GM18519 (cell line): ENCODE data around the gene FOXK2.

ENCODE experiments used
- ATAC-seq: cut with Tn5 transposase; IDR thresholded peaks from one replicate; pipeline ENCODE4 v1.9.1; 2021; ENCODE audit warnings: mild to moderate bottlenecking, moderate library complexity; ENCODE audit not compliant: unreplicated experiment, low FRiP score

FOXK2 gene

GRCh38 chr17:82601447-82602000 is 82.0 kb downstream of the FOXK2 start:
- no peak for ATAC-seq

DNA sequence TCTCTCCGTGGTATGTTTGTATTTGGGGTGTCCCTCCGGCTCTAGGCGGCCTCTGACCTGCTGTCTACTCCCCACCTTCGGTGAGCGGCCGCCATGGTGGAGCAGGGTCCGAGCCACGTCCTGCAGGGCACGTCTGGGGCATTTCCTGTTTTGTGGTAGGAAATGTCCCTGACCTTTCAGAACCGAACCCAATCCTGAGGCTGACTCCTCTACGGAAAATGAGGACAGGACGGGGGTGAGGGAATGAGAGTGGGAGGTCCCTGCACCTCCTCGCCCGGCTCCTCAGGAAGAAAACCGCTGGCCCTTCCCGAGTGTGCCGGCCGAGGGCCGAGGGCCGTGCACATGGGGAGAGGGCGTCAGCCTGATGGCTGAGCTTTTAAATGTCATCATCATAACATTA is 83.0 kb downstream of the FOXK2 start:
- ATAC-seq: no peak

DNA sequence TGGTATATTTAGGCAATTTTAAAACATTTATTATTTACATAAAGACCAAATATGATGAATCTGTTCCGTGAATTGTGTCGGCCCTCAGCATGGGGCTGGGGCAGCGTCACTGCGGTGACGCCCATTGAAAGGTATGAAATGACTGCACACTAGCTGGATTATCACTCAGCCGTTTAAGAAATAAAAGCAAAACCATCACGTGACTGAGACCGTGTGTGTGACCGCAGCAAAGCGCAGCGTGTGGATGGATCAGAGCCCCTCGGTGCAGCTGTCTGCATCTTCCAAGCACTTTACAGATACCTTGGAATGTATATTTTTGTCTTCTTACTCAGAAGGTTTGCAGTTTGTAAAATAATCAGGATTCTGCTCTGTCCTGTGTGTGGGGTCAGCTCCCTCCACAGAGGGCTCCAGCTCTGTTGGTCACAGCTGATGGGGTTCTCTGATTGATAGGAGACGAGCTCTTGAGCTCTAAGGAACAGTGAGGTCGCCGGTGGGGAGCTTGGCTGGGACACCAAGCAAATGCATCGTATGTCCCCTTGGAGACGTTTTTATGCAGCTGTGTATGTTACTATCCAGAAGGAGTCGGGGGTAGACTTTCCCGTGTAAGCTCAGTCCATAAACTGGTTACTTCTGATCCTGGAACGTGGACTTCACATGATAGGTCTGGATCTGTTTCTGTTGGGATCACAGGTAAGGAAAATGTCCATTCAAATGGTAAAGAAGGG is 83.6 kb downstream of the FOXK2 start:
- ATAC-seq: no peak

DNA sequence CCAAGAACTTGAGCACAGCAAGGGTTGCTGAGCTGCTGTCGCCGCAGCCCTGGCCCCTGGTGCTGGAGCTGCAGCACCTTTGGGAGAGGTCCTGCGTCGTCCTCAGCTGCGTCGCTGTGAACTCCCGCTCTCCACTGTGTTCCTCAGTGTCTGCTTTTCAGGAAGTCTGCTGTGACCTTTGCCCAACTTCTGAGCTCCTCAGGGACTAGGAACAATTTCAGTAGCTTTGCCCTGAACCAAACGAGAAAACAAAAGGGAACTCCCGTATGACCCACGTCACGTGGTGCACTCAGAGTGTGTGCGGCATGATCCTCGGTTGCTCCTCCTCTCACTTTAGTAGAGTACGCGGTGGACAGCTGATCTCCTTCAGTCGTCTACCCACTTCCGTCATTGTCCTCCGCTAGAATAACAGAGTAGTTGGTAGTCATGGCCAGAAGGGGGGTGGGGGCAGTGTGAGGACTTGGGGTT is 84.5 kb downstream of the FOXK2 start:
- ATAC-seq: no peak

DNA sequence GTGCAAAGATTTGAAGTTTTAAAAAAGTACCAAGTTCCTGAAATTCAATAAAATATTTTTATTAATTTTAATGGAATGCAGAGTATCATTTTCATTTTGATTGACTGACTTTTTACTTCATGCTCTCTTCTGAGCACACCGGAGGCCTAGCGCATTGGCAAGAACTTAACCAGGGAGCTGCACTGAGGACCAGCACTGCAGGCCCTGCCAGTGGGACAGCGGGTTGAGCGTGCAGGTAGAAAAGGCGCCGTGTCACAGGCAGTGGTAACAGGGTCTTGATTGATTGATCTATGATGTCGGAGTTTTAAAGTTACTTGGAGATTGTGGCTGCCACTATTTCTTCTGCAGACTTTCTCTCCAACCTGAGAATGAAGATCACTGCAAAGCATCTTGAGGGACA is 85.0 kb downstream of the FOXK2 start:
- ATAC-seq: no peak

GRCh38 chr17:82605939-82606600 is 86.5 kb downstream of the FOXK2 start:
- no peak for ATAC-seq

DNA sequence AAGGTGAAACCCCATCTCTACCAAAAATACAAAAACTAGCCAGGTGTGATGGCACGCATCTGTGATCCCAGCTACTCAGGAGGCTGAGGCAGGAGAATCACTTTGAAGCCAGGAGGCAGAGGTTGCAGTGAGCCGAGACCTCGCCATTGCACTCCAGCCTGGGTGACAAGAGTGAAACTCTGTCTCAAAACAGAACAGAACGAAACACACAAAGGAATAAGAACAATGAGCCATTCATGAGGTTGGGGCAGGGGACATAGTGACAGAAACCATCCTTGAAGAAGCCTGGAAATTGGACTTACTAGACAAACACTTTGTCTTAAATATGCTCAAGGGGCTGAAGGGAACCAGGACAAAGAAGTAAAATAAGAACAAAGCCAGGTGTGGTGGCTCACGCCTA is 89.3 kb downstream of the FOXK2 start:
- no peak for ATAC-seq

DNA sequence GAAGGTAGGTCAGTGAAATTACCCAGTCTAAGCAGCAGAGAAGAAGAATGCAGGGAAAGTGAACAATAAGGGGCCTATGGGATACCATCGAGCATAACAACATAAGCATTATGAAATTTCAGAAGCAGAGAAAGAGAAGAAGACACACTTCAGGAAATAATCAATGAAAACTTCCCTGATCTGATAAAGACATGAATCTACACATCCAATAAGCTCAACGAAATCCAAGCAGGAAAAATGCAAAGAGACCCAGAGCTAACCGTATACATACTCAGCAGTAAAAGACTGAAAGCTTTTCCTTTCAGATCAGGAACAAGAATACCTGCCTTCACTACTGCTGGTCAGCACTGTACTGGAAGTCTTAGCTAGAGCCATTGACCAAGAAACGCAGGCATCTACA is 90.1 kb downstream of the FOXK2 start:
- no peak for ATAC-seq

DNA sequence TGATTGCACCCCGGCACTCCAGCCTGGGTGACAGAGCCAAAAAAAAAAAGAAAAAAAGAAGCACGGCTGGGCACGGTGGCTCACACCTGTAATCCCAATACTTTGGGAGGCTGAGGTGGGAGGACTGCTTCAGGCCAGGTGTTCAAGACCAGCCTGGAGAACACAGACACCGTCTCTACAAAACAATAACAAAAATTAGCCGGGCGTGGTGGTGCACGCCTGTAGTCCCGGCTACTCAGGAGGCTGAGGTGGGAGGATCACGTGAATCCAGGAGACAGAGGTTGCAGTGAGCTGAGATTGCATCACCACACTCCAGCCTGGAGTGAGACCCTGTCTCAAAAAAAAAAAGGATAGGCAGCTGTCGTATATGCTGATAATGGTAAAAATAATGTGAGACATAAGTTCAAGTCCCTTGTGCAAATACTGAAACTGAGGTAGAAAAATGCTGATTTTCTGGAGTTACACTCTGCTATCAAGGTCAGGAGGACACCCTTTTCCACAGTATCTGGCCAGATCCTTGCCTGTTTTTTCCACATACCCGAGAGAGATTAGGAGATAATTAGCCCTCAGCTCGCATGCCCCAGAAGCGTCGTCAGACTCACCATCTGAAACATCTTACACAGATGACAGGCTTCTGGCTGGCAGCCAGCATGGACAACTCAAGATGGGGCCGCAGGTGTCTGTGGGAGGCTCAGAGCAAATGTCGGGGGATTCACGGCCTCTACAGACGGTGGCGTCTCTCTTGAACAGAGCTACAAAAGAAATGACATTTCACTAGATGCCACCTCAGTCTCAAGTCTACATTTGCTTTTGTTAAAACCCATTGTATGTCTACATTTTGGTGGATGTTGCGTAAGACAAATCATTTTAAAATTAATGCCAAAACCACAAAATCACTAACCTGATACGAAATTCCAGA is 91.9 kb downstream of the FOXK2 start:
- no peak for ATAC-seq

DNA sequence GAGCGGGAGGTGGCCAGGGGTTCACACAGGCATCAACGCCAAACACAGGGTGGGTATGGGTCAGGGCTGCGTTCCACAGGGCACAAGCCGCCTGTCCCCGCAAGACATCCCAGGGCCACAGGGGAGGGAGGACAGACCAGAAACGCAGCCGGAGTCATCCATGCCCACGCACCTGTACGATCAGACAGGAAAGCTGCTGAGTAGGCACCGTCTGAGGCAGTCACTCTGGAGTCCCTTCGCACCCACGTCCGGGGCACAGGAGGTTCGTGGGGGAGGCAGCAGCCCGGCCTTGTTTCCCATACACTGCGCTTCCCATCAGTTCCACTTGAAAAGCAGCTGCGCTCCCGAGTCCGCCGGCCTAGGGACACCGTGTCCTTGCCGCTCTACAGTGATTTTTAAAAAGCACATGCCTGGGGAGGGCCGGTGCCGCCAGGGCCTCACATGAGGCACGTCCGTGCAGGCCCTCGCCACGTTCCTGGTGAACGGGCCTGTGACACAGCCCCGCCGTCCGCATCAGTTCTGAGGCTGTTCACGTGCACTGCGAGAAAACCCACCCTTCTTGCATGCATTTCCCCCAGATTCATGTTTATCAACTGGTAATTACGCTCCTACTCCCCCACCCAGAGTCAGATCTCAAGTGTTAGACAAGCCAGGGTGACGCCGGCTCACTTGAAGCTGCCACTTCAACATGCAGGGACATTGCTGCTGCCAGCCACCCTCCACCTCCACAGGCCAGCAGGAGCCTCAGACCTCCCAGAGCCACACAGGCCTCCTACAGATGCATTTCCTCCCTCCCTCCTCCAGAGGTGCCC is 94.0 kb downstream of the FOXK2 start:
- no peak for ATAC-seq

GRCh38 chr17:82614095-82614631 is 94.6 kb downstream of the FOXK2 start:
- ATAC-seq: no peak

- ATAC-seq: no peak
These were observed 95.8 kb downstream of the FOXK2 start for GRCh38 chr17:82615084-82616020.

DNA sequence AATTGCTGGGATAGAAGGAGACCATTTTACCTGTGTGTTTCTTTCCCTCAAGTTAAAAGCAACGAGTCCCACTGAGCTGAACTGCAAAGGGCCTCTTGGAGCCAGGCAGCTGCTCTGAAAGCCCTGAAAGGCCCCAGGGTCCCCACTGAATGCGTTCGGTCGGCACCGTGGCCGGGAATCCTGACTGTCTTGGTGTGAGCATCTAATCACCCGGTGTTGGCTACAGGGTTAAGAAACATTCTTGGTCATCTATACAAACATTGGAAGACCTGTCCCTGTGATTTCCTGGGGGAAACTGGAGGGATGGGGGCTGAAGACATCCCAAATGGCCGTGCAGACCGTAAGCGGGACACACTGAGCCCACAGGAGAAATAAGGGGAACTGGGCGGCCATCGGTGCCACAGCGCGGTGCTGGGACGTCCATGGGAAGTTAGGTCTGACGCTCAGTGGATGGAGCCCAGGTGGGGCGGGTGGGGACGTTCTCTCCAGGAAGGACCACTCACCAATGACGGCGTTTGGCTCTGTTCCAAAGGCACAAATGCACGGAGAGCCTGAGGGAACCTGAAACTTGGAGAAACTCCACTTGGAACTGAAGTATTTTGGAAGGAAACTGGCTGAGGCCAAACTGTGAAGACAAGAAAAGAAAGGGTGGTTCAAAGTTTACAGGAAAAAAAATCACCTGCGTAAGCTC is 96.6 kb downstream of the FOXK2 start:
- no peak for ATAC-seq

DNA sequence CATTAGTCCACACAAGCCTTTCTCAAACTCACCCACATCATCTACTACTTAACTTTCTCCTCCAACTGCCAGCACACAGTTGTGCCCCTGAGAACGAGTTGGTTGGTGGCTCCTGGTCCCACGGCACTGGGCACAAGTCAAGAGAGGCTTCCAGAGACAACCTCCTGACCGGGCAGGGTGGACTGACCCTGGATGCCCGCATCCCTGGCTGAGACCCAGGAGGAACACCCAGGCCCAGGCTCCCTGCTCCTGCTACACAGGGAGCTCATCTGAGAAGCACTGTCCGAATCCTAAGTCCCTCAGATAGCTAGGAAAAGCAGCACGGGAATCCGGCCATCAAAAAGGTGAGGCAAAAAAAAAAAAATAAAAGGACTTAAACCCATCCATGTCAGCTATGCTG is 99.7 kb downstream of the FOXK2 start:
- ATAC-seq: no peak

GRCh38 chr17:82619641-82620040 is 100.1 kb downstream of the FOXK2 start:
- no peak for ATAC-seq

DNA sequence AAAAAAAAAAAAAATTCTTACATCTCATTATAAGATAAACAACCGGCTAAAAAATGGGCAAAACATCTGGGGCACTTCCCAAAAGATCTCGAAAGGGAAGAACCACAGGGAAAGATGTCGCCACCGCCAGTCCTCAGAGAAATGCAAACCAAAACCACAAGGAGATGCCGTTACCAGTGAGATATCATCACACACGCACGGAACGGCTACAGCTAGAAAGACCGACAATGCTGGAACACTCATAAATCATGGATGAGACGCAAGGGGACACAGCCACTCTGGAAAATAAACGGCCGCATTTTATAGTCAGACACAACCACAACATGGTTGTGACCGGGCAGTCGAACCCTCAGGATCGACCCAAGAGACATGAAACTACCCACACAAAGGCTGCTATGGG is 104.2 kb downstream of the FOXK2 start:
- ATAC-seq: no peak

GRCh38 chr17:82627405-82627804 is 107.9 kb downstream of the FOXK2 start:
- ATAC-seq: no peak

GRCh38 chr17:82629748-82630147 is 110.2 kb downstream of the FOXK2 start:
- no peak for ATAC-seq
